WTC11 (cell line): ENCODE data around the gene OPN4. TPM values are rescaled to one million over a fixed set of nuclear protein-coding genes. Genes with fewer than 3 reads are reported as not detected.

Experiments
- ATAC-seq: fragments of 200-7000 bp; cut with Tn5 transposase; 2 replicates; pipeline ENCODE4 v1.10.0; 2021; ENCODE audit warnings: mild to moderate bottlenecking, moderate library complexity
- CTCF ChIA-PET: fragments of 300-600 bp; sonication (Branson Sonifier 250); formaldehyde crosslinking; loops from one replicate; lab custom pipeline; 2021; ENCODE audit warnings: antibody characterized with exemption; lab: Charles Lee
- POLR2A ChIA-PET: fragments of 350-600 bp; sonication (Branson Sonifier 250); formaldehyde crosslinking; loops from one replicate; lab custom pipeline; 2021; ENCODE audit warnings: antibody characterized with exemption; lab: Charles Lee
- DNase-seq: peaks from one replicate; pipeline ENCODE4 v3.0.0; 2021; ENCODE audit warnings: low spot score
- H3K27ac Mint-ChIP-seq: 2 replicates; pipeline ENCODE4 v1.8.0; 2021; ENCODE audit warnings: mixed read lengths
- H3K27me3 Mint-ChIP-seq: 2 replicates; pipeline ENCODE4 v1.8.0; 2021; ENCODE audit warnings: low read depth, mild to moderate bottlenecking, moderate library complexity, mixed read lengths
- H3K36me3 Mint-ChIP-seq: 2 replicates; pipeline ENCODE4 v1.8.0; 2021; ENCODE audit warnings: mixed read lengths
- H3K4me1 Mint-ChIP-seq: 2 replicates; pipeline ENCODE4 v1.8.0; 2022; ENCODE audit warnings: mixed read lengths
- H3K4me3 Mint-ChIP-seq: 2 replicates; pipeline ENCODE4 v1.8.0; 2021; ENCODE audit warnings: mild to moderate bottlenecking, moderate library complexity, mixed read lengths
- H3K9me3 Mint-ChIP-seq: 2 replicates; pipeline ENCODE4 v1.8.0; 2021; ENCODE audit warnings: mixed read lengths
- FOXJ3 ChIP-seq: sonication (generic); formaldehyde crosslinking; IDR thresholded peaks from 2 replicates; pipeline ENCODE4 v1.9.0; 2021; ENCODE audit warnings: missing genetic modification reagents, mild to moderate bottlenecking, borderline replicate concordance
- MAX ChIP-seq: sonication (generic); formaldehyde crosslinking; IDR thresholded peaks from 2 replicates; pipeline ENCODE4 v1.8.0; 2022; ENCODE audit warnings: mild to moderate bottlenecking, missing genetic modification reagents
- MYBL2 ChIP-seq: sonication (generic); formaldehyde crosslinking; IDR thresholded peaks from 2 replicates; pipeline ENCODE4 v1.8.1; 2023; ENCODE audit warnings: mild to moderate bottlenecking, moderate library complexity, missing genetic modification reagents
- OVOL2 ChIP-seq: fragments of 250-450 bp; sonication (Bioruptor Pico); IDR thresholded peaks from 2 replicates; pipeline ENCODE4 v1.9.0; 2021; ENCODE audit warnings: mild to moderate bottlenecking, borderline replicate concordance
- PRDM15 ChIP-seq: sonication (generic); formaldehyde crosslinking; IDR thresholded peaks from 2 replicates; pipeline ENCODE4 v1.8.0; 2022; ENCODE audit warnings: missing genetic modification reagents
- RELA ChIP-seq: sonication (generic); formaldehyde crosslinking; IDR thresholded peaks from 2 replicates; pipeline ENCODE4 v1.8.1; 2022; ENCODE audit warnings: missing genetic modification reagents, mild to moderate bottlenecking, borderline replicate concordance
- TCF7 ChIP-seq: sonication (generic); formaldehyde crosslinking; IDR thresholded peaks from 2 replicates; pipeline ENCODE4 v1.8.0; 2022; ENCODE audit warnings: mild to moderate bottlenecking, low read depth, missing genetic modification reagents, moderate library complexity
- ZNF396 ChIP-seq: fragments of 250-450 bp; sonication (Bioruptor Pico); IDR thresholded peaks from 2 replicates; pipeline ENCODE4 v1.8.0; 2021; ENCODE audit warnings: mild to moderate bottlenecking, moderate library complexity, borderline replicate concordance
- ZSCAN18 ChIP-seq: fragments of 250-450 bp; sonication (Bioruptor Pico); IDR thresholded peaks from 2 replicates; pipeline ENCODE4 v2.1.2; 2022; ENCODE audit warnings: mild to moderate bottlenecking, moderate library complexity
- total RNA-seq: library from RNA; stranded (reverse); gene quantifications from 3 replicates; pipeline ENCODE4 v1.2.3, GENCODE V29; 2021

Gene OPN4
- total RNA-seq, 1 experiment from 2014 or later = not detected

- no peak overlapping the region for H3K4me3 Mint-ChIP-seq
- peaks cover 39% of the 10 kb centered on the region for H3K4me1 Mint-ChIP-seq
- no peaks in the 10 kb centered on the region for H3K36me3 Mint-ChIP-seq
- DNase-seq (no peak), ATAC-seq (no peak)
- CTCF ChIA-PET = interaction anchor here (0.7 to 1.3 kb wide), 3 partner anchors 18 to 184 kb away, joined by 3 to 5 read pairs (median 4); no protein-coding TSS in a partner anchor
- no peak overlapping the region for H3K27ac Mint-ChIP-seq
- TF ChIP-seq TCF7 (CRISPR knock-in tag) (no peak), MAX (CRISPR knock-in tag) (no peak), RELA (CRISPR knock-in tag) (no peak), MYBL2 (CRISPR knock-in tag) (no peak), OVOL2 (no peak), PRDM15 (CRISPR knock-in tag) (peak; percentile 27; the same call in 1 of the 2 replicates)
- POLR2A ChIA-PET = interaction anchor here (0.6 to 1.0 kb wide), 2 partner anchors 37 to 225 kb away, joined by 3 read pairs; no protein-coding TSS in a partner anchor
- no peaks in the 10 kb centered on the region for H3K9me3 Mint-ChIP-seq
- peaks cover 6% of the 10 kb centered on the region for H3K27me3 Mint-ChIP-seq
Measured at GRCh38 chr10:86715156-86715795, 60.9 kb downstream of the OPN4 start.

GRCh38 chr10:86715836-86716235, 61.5 kb downstream of the OPN4 start:
- no peaks in the 10 kb centered on the region for H3K36me3 Mint-ChIP-seq
- DNase-seq (no peak), ATAC-seq (no peak)
- H3K9me3 Mint-ChIP-seq = no peaks in the 10 kb centered on the region
- no peak overlapping the region; the same call in 1 of the 2 replicates for H3K27ac Mint-ChIP-seq
- CTCF ChIA-PET = interaction anchor here (0.7 to 1.3 kb wide), 2 partner anchors 18 to 20 kb away, joined by 4 to 5 read pairs; no protein-coding TSS in a partner anchor
- peaks cover 3% of the 10 kb centered on the region; the same call in 1 of the 2 replicates for H3K27me3 Mint-ChIP-seq
- no peak overlapping the region for H3K4me3 Mint-ChIP-seq
- POLR2A ChIA-PET = interaction anchor here (0.6 to 1.0 kb wide), 3 partner anchors 37 to 285 kb away, joined by 3 to 4 read pairs (median 3); no protein-coding TSS in a partner anchor
- peaks cover 34% of the 10 kb centered on the region for H3K4me1 Mint-ChIP-seq
- TF ChIP-seq ZSCAN18 (CRISPR knock-in tag) = no peak
- TF ChIP-seq ZNF396 (CRISPR knock-in tag) = no peak
- TF ChIP-seq MYBL2 (CRISPR knock-in tag) = no peak
- TF ChIP-seq FOXJ3 (CRISPR knock-in tag) = no peak

Other genes starting within 250 kb of the OPN4 start
- gene WAPL, start 132.8 kb upstream of the OPN4 start, total RNA-seq = 41.7 to 48.0 TPM (median 41.8 TPM) in 3 replicates
- gene LDB3, start 14.0 kb downstream of the OPN4 start, total RNA-seq = 0.42 to 0.96 TPM (median 0.46 TPM) in 3 replicates
- gene BMPR1A, start 102.1 kb downstream of the OPN4 start, total RNA-seq = 99.7 to 107 TPM (median 104 TPM) in 3 replicates